Common myeloid progenitor, CD34-positive (primary cell): ENCODE data around the gene TNFRSF19.

Source experiments
- CTCF ChIA-PET: fragments of 350-600 bp; sonication (Branson Sonifier 250); formaldehyde crosslinking; loops from one replicate; lab custom pipeline; 2021; ENCODE audit warnings: antibody characterized with exemption; lab: Charles Lee
- POLR2A ChIA-PET: fragments of 350-600 bp; sonication (Branson Sonifier 250); formaldehyde crosslinking; loops from one replicate; lab custom pipeline; 2021; ENCODE audit warnings: antibody characterized with exemption; lab: Charles Lee
- DNase-seq, 3 donors: peaks; one replicate each; pipeline versions ENCODE4 v3.0.0 to v3.0.0-alpha.2; 2013
- H3K27ac ChIP-seq, 2 experiments: 1 replicate in 1 of 2; 2 replicates in 1 of 2; pipeline ENCODE4 v1.7.0; 2013; ENCODE audit warnings: inconsistent platforms in 2 of 2, low read length in 2 of 2, mild to moderate bottlenecking in 2 of 2, low read depth in 1 of 2, moderate library complexity in 1 of 2; ENCODE audit not compliant: severe bottlenecking in 2 of 2, insufficient read depth in 1 of 2, poor library complexity in 1 of 2
- H3K27me3 ChIP-seq, 5 experiments: replicated peaks in 2 of 5; 1 replicate in 3 of 5; 2 replicates in 2 of 5; pipeline versions ENCODE4 v1.6.1 to v1.7.0; 2013; ENCODE audit warnings: low read length in 4 of 5, mild to moderate bottlenecking in 2 of 5, moderate library complexity in 2 of 5, inconsistent platforms in 1 of 5; ENCODE audit not compliant: insufficient read depth in 5 of 5, control insufficient read depth in 4 of 5
- H3K36me3 ChIP-seq, 4 experiments: 1 replicate in 2 of 4; 2 replicates in 2 of 4; pipeline versions ENCODE4 v1.6.1 to v1.7.0; 2013; ENCODE audit warnings: low read length in 3 of 4, control low read depth in 1 of 4, mild to moderate bottlenecking in 1 of 4; ENCODE audit not compliant: control insufficient read depth in 4 of 4, insufficient read depth in 4 of 4
- H3K4me1 ChIP-seq, 4 experiments: 1 replicate in 3 of 4; 2 replicates in 1 of 4; pipeline versions ENCODE4 v1.6.1 to v1.7.1; 2013; ENCODE audit warnings: low read length in 3 of 4, mild to moderate bottlenecking in 3 of 4, control low read depth in 1 of 4, inconsistent platforms in 1 of 4, moderate library complexity in 1 of 4; ENCODE audit not compliant: control insufficient read depth in 4 of 4, insufficient read depth in 4 of 4; ENCODE audit errors: control extremely low read depth in 1 of 4
- H3K4me3 ChIP-seq, 7 experiments: 1 replicate in 4 of 7; 2 replicates in 3 of 7; pipeline versions ENCODE4 v1.5.1 to v1.7.0; 2013; ENCODE audit warnings: mild to moderate bottlenecking in 7 of 7, low read length in 6 of 7, moderate library complexity in 6 of 7, inconsistent platforms in 2 of 7, low read depth in 2 of 7, control low read depth in 1 of 7; ENCODE audit not compliant: insufficient read depth in 4 of 7, control insufficient read depth in 1 of 7; ENCODE audit errors: extremely low read depth in 1 of 7
- H3K9me3 ChIP-seq, 5 experiments: 1 replicate in 4 of 5; 2 replicates in 1 of 5; pipeline versions ENCODE4 v1.6.1 to v1.7.1; 2013; ENCODE audit warnings: low read length in 4 of 5, mild to moderate bottlenecking in 2 of 5, inconsistent platforms in 1 of 5, low read depth in 1 of 5, moderate library complexity in 1 of 5; ENCODE audit not compliant: control insufficient read depth in 4 of 5, insufficient read depth in 2 of 5; ENCODE audit errors: control extremely low read depth in 1 of 5
- WGBS: methylation state at CpG from one replicate; pipeline ENCODE4 v1.1.5; 2013; ENCODE audit not compliant: insufficient coverage; 5-methylcytosine and 5-hydroxymethylcytosine counted together

TNFRSF19 gene

DNA sequence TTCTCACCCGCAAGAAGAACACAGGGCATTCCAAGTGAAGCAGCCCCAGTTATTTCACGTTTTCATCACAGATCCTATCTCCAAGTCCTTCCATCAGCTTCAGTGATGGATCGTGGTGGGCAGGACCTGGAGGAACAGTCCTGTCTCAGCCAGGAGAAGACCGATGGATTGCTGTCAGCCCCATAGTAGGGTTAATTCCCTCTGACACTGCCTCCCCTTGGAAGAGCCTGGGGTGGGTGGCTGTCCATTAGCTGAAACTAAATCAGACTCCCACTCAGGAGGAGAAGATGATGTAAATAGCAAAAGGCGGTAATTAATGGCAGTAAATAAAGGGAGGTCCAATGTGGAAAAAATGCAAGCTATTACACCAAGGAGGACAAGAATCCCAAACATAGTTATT is 131.0 kb downstream of the TNFRSF19 start:
- Histone ChIP-seq H3K36me3 (no peaks in the 10 kb centered on the region), H3K27ac (no peak overlapping the region), H3K9me3 (no peaks in the 10 kb centered on the region), H3K4me3 (no peak overlapping the region), H3K27me3 (no peaks in the 10 kb centered on the region), H3K4me1 (peaks cover 0 to 5% (median under 1%) of the 10 kb centered on the region in 4 experiments)
- ChIA-PET CTCF (interaction anchor here (1.2 to 1.5 kb wide), 2 partner anchors 10 to 13 kb away, joined by 3 read pairs; no protein-coding TSS in a partner anchor), POLR2A (no interaction called here)
- 100% methylated on average over 2 of the region's 5 CpGs for WGBS
- DNase-seq: no peak

- Histone ChIP-seq H3K36me3 (no peaks in the 10 kb centered on the region), H3K9me3 (no peaks in the 10 kb centered on the region), H3K27ac (no peak overlapping the region), H3K4me1 (peaks cover 0 to 5% (median 0%) of the 10 kb centered on the region in 4 experiments), H3K27me3 (no peaks in the 10 kb centered on the region), H3K4me3 (no peak overlapping the region)
- WGBS: 96% methylated on average over 9 of the region's 12 CpGs
- no peak for DNase-seq
- POLR2A ChIA-PET: no interaction called here
- CTCF ChIA-PET: interaction anchor here (1.5 kb wide), 1 partner anchor 13 kb away, joined by 3 read pairs; no protein-coding TSS in a partner anchor
Observed at GRCh38 chr13:23701636-23702035, 131.4 kb downstream of the TNFRSF19 start.

DNA sequence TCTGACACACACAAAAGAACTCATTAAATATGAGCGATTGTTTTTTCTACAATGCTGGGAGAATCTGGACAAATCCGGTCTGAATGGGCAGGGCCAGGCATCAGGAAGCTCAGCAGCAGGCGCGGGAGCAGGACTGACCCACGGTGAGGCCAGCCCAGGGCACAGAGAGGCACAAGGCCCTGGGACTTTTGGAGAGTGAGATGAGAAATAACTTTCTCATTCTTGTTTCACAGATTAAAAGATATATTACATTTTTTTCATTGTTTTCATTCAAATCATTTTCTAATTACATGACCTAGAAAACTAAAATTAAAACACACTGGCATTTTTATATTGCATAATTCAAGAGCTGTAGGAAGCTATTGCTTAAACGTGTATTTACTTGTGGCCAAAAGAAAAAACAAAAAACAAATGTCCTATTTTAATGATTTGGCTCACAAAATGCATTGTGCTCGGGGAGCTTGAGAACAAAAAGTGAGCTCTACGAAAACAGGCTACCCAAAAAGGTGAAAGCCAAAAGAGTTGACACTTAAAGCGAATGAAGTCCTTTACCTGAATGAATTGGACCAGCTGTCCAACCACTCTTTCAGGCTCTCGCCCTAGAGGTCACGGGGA is 133.1 kb downstream of the TNFRSF19 start:
- no peaks in the 10 kb centered on the region for H3K9me3 ChIP-seq
- DNase-seq: no peak
- peaks cover 0 to 5% (median 0%) of the 10 kb centered on the region in 4 experiments for H3K4me1 ChIP-seq
- POLR2A ChIA-PET: no interaction called here
- no peak overlapping the region for H3K4me3 ChIP-seq
- WGBS: 97% methylated on average over 10 of the region's 11 CpGs
- CTCF ChIA-PET: interaction anchor here (0.8 to 1.3 kb wide), 2 partner anchors 64 to 235 kb away, joined by 3 read pairs; no protein-coding TSS in a partner anchor
- H3K36me3 ChIP-seq: no peaks in the 10 kb centered on the region
- no peak overlapping the region for H3K27ac ChIP-seq
- no peaks in the 10 kb centered on the region for H3K27me3 ChIP-seq

DNA sequence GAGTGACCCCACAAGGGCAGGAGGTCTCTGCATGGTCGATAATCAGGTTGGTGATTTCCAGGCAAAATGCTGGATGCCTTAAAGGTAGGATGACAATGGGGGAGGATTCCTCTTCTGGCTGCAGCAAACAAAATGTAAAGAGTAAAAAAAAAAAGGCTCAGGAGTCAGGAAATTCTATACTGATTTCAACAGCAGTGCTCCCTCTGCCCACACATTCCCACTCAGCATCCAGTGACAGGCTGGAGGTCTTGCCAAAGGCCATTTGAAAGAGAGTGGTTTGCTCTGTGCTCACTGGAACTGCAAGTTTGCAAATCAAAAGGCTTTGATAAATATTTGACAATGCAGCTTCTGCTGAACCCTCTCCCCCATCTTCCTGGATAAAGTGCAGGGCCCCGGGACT is 135.4 kb downstream of the TNFRSF19 start:
- H3K4me1 ChIP-seq: peaks cover 0 to 5% (median 0%) of the 10 kb centered on the region in 4 experiments
- POLR2A ChIA-PET: no interaction called here

DNA sequence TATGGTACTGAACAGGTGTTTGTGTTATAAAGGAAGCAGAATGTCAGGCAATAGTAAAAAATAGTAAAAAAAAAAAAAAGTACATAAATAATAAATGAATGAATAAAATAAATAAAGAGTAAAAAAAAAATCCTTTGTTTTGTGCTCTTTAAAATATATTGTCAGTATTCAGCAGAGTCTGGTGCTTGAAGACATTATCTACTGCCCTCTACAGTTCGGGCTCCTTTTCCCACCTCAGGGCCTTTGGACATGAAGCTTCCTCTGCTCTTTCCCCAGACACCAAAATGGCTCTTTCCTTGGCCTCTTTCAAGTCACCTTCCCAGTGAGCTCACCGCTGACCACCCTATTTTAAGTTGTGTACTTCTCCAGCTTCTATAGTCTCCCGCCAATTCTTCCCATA is 137.5 kb downstream of the TNFRSF19 start:
- Histone ChIP-seq H3K9me3 (no peaks in the 10 kb centered on the region), H3K4me1 (peaks cover 0 to 5% (median 0%) of the 10 kb centered on the region in 4 experiments), H3K4me3 (no peak overlapping the region), H3K27ac (no peak overlapping the region), H3K27me3 (no peaks in the 10 kb centered on the region), H3K36me3 (no peaks in the 10 kb centered on the region)
- WGBS: 67% methylated on average over 1 of the region's 3 CpGs
- ChIA-PET CTCF (interaction anchor here (1.2 to 1.3 kb wide), 2 partner anchors 8 to 165 kb away, joined by 3 read pairs; no protein-coding TSS in a partner anchor), POLR2A (no interaction called here)
- DNase-seq: peak in 1 of 3 donors; percentile 12

More for the DNA sequence above, 135.4 kb downstream of the TNFRSF19 start:
- no peaks in the 10 kb centered on the region for H3K9me3 ChIP-seq
- DNase-seq: no peak
- CTCF ChIA-PET: no interaction called here
- no peaks in the 10 kb centered on the region for H3K27me3 ChIP-seq
- no peak overlapping the region for H3K4me3 ChIP-seq
- no peaks in the 10 kb centered on the region for H3K36me3 ChIP-seq
- no peak overlapping the region for H3K27ac ChIP-seq
- WGBS: 93% methylated on average over 2 of the region's 2 CpGs

DNA sequence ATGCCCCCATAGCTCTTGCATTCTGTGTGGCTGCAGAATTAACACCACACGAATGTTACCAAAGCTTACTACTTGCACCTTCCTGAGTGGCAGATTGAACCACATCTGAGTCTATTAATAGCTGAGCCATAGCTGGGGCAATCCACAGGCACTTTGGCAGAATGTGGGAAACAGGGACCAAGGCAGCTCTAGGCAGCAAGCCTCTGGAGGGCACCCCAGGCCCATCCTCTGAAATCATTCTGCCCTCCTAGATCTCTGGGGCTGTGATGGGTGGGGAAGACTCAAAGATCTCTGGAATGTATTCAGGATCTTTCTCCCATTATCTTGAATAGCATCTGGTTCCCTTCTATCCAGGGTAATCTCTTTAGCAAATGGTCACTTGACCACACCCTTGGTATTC is 139.3 kb downstream of the TNFRSF19 start:
- Histone ChIP-seq H3K36me3 (no peaks in the 10 kb centered on the region), H3K4me1 (peaks cover 0 to 5% (median 0%) of the 10 kb centered on the region in 4 experiments), H3K27me3 (no peaks in the 10 kb centered on the region), H3K4me3 (no peak overlapping the region), H3K27ac (no peak overlapping the region), H3K9me3 (peaks cover 0 to 6% (median 5%) of the 10 kb centered on the region in 5 experiments)
- POLR2A ChIA-PET: no interaction called here
- no CpG with 5 or more reads among the region's 1 CpG for WGBS
- DNase-seq: no peak
- CTCF ChIA-PET: no interaction called here

DNA sequence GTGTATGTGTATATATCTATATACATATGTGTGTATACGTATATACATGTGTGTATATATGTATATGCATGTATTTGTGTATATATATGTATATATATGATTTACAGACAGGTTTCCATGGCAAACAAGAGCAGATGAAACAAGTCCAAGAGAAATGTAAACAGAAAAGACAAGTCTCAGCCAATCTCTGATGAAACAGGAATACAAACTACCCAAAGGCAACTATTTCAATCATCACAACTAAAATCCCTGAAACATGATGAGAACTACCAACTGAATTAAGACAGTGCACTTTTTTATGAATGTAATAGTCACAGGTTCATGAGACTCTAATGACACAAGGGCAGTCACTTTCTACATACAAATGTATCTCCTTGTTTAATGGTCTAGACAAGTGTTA is 140.2 kb downstream of the TNFRSF19 start:
- no peak for DNase-seq
- H3K27ac ChIP-seq: no peak overlapping the region
- H3K9me3 ChIP-seq: peaks cover 0 to 6% (median 5%) of the 10 kb centered on the region in 5 experiments
- no peaks in the 10 kb centered on the region for H3K36me3 ChIP-seq
- no peaks in the 10 kb centered on the region for H3K4me1 ChIP-seq
- ChIA-PET POLR2A (no interaction called here), CTCF (interaction anchor here (1.0 kb wide), 1 partner anchor 179 kb away, joined by 5 read pairs; the partner anchor contains the start of gene MIPEP)
- H3K27me3 ChIP-seq: no peaks in the 10 kb centered on the region
- no CpG with 5 or more reads among the region's 1 CpG for WGBS
- H3K4me3 ChIP-seq: no peak overlapping the region
